B cell (primary cell): ENCODE data around the gene NTRK2. TPM values are rescaled to one million over a fixed set of nuclear protein-coding genes. Genes with fewer than 3 reads are reported as not detected.

Experiments
- ATAC-seq: fragments of 200-7000 bp; cut with Tn5 transposase; one replicate; pipeline ENCODE4 v1.10.0; 2021; ENCODE audit warnings: low read depth, mild to moderate bottlenecking, moderate number of reproducible peaks, moderate library complexity
- CTCF ChIA-PET: fragments of 350-600 bp; sonication (Branson Sonifier 250); formaldehyde crosslinking; loops from one replicate; lab custom pipeline; 2021; ENCODE audit warnings: antibody characterized with exemption, inconsistent platforms; lab: Charles Lee
- POLR2A ChIA-PET: fragments of 350-600 bp; sonication (Branson Sonifier 250); formaldehyde crosslinking; loops from one replicate; lab custom pipeline; 2021; ENCODE audit warnings: antibody characterized with exemption; lab: Charles Lee
- DNase-seq: peaks from one replicate; pipeline ENCODE4 v3.0.0; 2013
- H2AFZ ChIP-seq: 2 replicates; pipeline ENCODE4 v1.6.1; 2012; ENCODE audit warnings: mild to moderate bottlenecking, low read depth, low read length; ENCODE audit not compliant: insufficient read depth, poor library complexity, severe bottlenecking
- H3K27ac ChIP-seq, 2 donors: 1 replicate in 1 of 2; 2 replicates in 1 of 2; pipeline ENCODE4 v1.5.1; 2012 to 2013; ENCODE audit warnings: low read length in 2 of 2, mild to moderate bottlenecking in 2 of 2, moderate library complexity in 1 of 2
- H3K27me3 ChIP-seq, 4 experiments: fragments of 200-600 bp in 1 of 4; sonication (generic) in 1 of 4; replicated peaks in 1 of 4; 1 replicate in 2 of 4; 2 replicates in 2 of 4; pipeline versions ENCODE4 v1.6.1 to v1.7.0; 2013 to 2016; ENCODE audit warnings: low read length in 3 of 4, mild to moderate bottlenecking in 2 of 4, mixed read lengths in 1 of 4, moderate library complexity in 1 of 4; ENCODE audit not compliant: insufficient read depth in 4 of 4, control insufficient read depth in 3 of 4; ENCODE audit errors: control extremely low read depth in 1 of 4
- H3K36me3 ChIP-seq, 2 experiments: replicated peaks in 1 of 2; 1 replicate in 1 of 2; 2 replicates in 1 of 2; pipeline versions ENCODE4 v1.6.1 to v1.7.1; 2013; ENCODE audit warnings: low read length in 1 of 2; ENCODE audit not compliant: insufficient read depth in 2 of 2, control insufficient read depth in 1 of 2; ENCODE audit errors: control extremely low read depth in 1 of 2, extremely low read depth in 1 of 2
- H3K4me1 ChIP-seq, 2 donors: fragments of 200-600 bp in 1 of 2; sonication (generic) in 1 of 2; 1 replicate in 1 of 2; 2 replicates in 1 of 2; pipeline versions ENCODE4 v1.5.1 to v1.6.1; 2013 to 2017; ENCODE audit warnings: low read length in 2 of 2; ENCODE audit not compliant: control insufficient read depth in 2 of 2, insufficient read depth in 2 of 2
- H3K4me2 ChIP-seq: replicated peaks from 2 replicates; pipeline ENCODE3; 2012; ENCODE audit warnings: mild to moderate bottlenecking, low read depth, low read length; ENCODE audit not compliant: poor library complexity, severe bottlenecking
- H3K4me3 ChIP-seq, 5 experiments: fragments of 200-600 bp in 1 of 5; sonication (generic) in 1 of 5; 1 replicate in 3 of 5; 2 replicates in 2 of 5; pipeline versions ENCODE4 v1.5.1 to v1.7.0; 2011 to 2016; ENCODE audit warnings: low read length in 4 of 5, mild to moderate bottlenecking in 4 of 5, low read depth in 2 of 5, control low read depth in 1 of 5, moderate library complexity in 1 of 5; ENCODE audit not compliant: insufficient read depth in 1 of 5; ENCODE audit errors: control extremely low read depth in 1 of 5, extremely low read depth in 1 of 5
- H3K79me2 ChIP-seq: fragments of 200-600 bp; sonication (generic); one replicate; pipeline ENCODE4 v1.6.0; 2016; ENCODE audit warnings: low read length; ENCODE audit not compliant: control insufficient read depth, insufficient read depth
- H3K9ac ChIP-seq: fragments of 200-600 bp; sonication (generic); 2 replicates; pipeline ENCODE4 v1.6.1; 2017; ENCODE audit warnings: mild to moderate bottlenecking, low read length, moderate library complexity
- H3K9me3 ChIP-seq, 3 donors: one replicate each; pipeline versions ENCODE4 v1.6.1 to v1.7.1; 2013; ENCODE audit warnings: low read length in 2 of 3; ENCODE audit not compliant: control insufficient read depth in 2 of 3, insufficient read depth in 1 of 3; ENCODE audit errors: control extremely low read depth in 1 of 3
- H4K20me1 ChIP-seq: 2 replicates; pipeline ENCODE4 v1.6.0; 2012; ENCODE audit warnings: mild to moderate bottlenecking, low read length; ENCODE audit not compliant: insufficient read depth, control insufficient read depth, poor library complexity, severe bottlenecking
- H3K27ac Mint-ChIP-seq: one replicate; pipeline ENCODE4 v1.8.0; 2021; ENCODE audit warnings: mixed read lengths
- H3K27me3 Mint-ChIP-seq: one replicate; pipeline ENCODE4 v1.8.0; 2021; ENCODE audit warnings: mixed read lengths
- H3K4me1 Mint-ChIP-seq: one replicate; pipeline ENCODE4 v1.8.0; 2021; ENCODE audit warnings: mixed read lengths
- H3K4me3 Mint-ChIP-seq: one replicate; pipeline ENCODE4 v1.8.0; 2021; ENCODE audit warnings: mixed read lengths
- H3K9me3 Mint-ChIP-seq: one replicate; pipeline ENCODE4 v1.8.0; 2022; ENCODE audit warnings: mixed read lengths; ENCODE audit not compliant: insufficient read depth
- EZH2 ChIP-seq: IDR thresholded peaks from 2 replicates; pipeline ENCODE4 v1.6.1; 2012; ENCODE audit warnings: borderline replicate concordance, low read depth, mild to moderate bottlenecking, moderate library complexity, low read length; ENCODE audit not compliant: insufficient read depth, poor library complexity, severe bottlenecking
- WGBS: methylation state at CpG from one replicate; pipeline ENCODE4 v1.1.5; 2013; ENCODE audit warnings: missing lambda C conversion rate; ENCODE audit not compliant: insufficient coverage; 5-methylcytosine and 5-hydroxymethylcytosine counted together
- intact Hi-C: fragments of 100-400 bp; cut with micrococcal nuclease; formaldehyde crosslinking; loops from one replicate; pipeline ENCODE4 v1.10.0; 2022
- polyA plus RNA-seq: library from polyadenylated mRNA; depleted of rRNA; stranded (reverse); fragments of >200 nt; gene quantifications from 2 replicates; pipeline ENCODE4 v1.2.3, GENCODE V29; 2012
- total RNA-seq, 2 donors: library from RNA; stranded (reverse); fragments of 120-200 nt in 1 of 2; gene quantifications; 1 replicate in 1 of 2; 2 replicates in 1 of 2; pipeline versions ENCODE4 v1.2.3 to v1.2.4, GENCODE V29; 2013 to 2022
- TF ChIP-seq, protein P1 (sequence below): fragments of 200-600 bp; IDR thresholded peaks from one replicate; pipeline ENCODE4 v1.8.0; 2022; ENCODE audit warnings: antibody characterized with exemption, mild to moderate bottlenecking

The NTRK2 gene
- total and polyA plus RNA-seq, 2 donors (not counting 1 experiment from before 2014, with no cell fraction given): 0.03 to 0.10 TPM

DNA sequence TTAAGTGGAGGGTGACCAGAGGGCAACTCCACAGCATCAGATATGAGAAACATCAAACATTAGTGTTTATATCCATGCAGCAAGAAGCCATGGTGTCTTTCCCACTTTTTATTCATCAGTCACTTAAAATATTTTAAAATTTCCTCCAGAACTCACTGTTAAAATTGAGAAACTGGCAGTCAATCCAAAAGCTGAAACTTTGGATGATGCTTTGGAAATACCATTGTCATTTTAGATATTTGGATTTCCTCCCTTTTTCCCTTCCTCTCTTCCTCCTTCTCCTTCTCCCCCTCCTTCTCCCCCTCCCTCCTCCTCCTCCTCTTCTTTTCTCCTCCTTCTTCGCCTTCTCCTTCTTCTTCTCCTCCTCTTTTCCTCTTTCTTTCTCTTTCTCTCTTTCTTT lies 33.1 kb upstream of the NTRK2 start:
- H3K4me1 ChIP-seq: no peaks in the 10 kb centered on the region
- ChIA-PET CTCF (no interaction called here), POLR2A (no interaction called here)
- DNase-seq (no peak), ATAC-seq (no peak)
- no peaks in the 10 kb centered on the region for H3K27me3 ChIP-seq
- intact Hi-C loops: no loop called here
- no peak overlapping the region for H3K27ac ChIP-seq
- no peak overlapping the region for H3K27ac Mint-ChIP-seq
- H3K4me2 ChIP-seq: no peak overlapping the region
- TF ChIP-seq EZH2: no peak
- TF ChIP-seq, protein P1, sequence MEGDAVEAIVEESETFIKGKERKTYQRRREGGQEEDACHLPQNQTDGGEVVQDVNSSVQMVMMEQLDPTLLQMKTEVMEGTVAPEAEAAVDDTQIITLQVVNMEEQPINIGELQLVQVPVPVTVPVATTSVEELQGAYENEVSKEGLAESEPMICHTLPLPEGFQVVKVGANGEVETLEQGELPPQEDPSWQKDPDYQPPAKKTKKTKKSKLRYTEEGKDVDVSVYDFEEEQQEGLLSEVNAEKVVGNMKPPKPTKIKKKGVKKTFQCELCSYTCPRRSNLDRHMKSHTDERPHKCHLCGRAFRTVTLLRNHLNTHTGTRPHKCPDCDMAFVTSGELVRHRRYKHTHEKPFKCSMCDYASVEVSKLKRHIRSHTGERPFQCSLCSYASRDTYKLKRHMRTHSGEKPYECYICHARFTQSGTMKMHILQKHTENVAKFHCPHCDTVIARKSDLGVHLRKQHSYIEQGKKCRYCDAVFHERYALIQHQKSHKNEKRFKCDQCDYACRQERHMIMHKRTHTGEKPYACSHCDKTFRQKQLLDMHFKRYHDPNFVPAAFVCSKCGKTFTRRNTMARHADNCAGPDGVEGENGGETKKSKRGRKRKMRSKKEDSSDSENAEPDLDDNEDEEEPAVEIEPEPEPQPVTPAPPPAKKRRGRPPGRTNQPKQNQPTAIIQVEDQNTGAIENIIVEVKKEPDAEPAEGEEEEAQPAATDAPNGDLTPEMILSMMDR: no peak
- no peaks in the 10 kb centered on the region for H3K79me2 ChIP-seq
- no peak overlapping the region for H3K4me3 ChIP-seq
- 75% methylated on average over 1 of the region's 1 CpG for WGBS
- H3K4me1 Mint-ChIP-seq: no peaks in the 10 kb centered on the region
- no peaks in the 10 kb centered on the region for H4K20me1 ChIP-seq
- H2AFZ ChIP-seq: no peak overlapping the region
- peaks cover 7% of the 10 kb centered on the region for H3K9me3 Mint-ChIP-seq
- no peak overlapping the region for H3K9ac ChIP-seq
- peaks cover 0 to 6% (median 0%) of the 10 kb centered on the region in 3 donors for H3K9me3 ChIP-seq
- H3K4me3 Mint-ChIP-seq: no peak overlapping the region
- H3K27me3 Mint-ChIP-seq: no peaks in the 10 kb centered on the region
- no peaks in the 10 kb centered on the region for H3K36me3 ChIP-seq

DNA sequence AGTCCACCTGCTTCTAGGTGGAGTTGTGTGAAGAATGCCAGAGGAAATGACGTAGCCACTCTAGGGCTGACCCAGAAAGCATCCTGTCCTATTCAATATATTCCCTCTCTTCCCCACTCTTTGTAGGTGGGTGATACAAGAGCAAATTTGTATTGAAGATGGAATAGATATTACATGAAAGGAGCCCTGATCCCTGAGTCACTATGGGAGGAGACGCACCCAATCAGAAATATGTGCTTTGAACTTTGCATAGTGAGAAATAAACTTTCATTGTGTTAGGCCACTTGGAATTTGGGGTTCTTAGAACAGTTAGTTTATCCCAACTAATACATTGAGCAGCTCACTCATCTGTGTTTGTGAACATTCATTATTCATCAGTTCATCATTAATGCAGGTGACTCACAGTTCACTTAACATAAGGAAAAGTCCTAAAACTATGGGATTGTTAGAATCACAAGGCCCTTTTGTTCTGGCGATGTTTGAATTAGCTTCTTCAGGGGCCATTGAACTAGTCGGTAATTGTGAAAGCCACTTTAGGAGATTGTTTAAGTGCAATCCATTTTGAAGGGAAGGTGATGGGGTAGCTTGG lies 26.9 kb upstream of the NTRK2 start:
- Histone ChIP-seq H3K4me1 (no peaks in the 10 kb centered on the region), H3K79me2 (no peaks in the 10 kb centered on the region), H3K27ac (no peak overlapping the region), H2AFZ (no peak overlapping the region), H3K4me3 (no peak overlapping the region), H3K9ac (no peak overlapping the region), H3K9me3 (peaks cover 0 to 6% (median 0%) of the 10 kb centered on the region in 3 donors), H3K4me2 (no peak overlapping the region), H3K27me3 (no peaks in the 10 kb centered on the region), H4K20me1 (no peaks in the 10 kb centered on the region), H3K36me3 (no peaks in the 10 kb centered on the region)
- Mint-ChIP-seq H3K4me1 (no peaks in the 10 kb centered on the region), H3K27me3 (no peaks in the 10 kb centered on the region), H3K9me3 (peaks cover 12% of the 10 kb centered on the region), H3K4me3 (no peak overlapping the region), H3K27ac (no peak overlapping the region)
- ATAC-seq: no peak
- intact Hi-C loops: no loop called here
- ChIA-PET POLR2A (no interaction called here), CTCF (no interaction called here)
- no peak for DNase-seq
- TF ChIP-seq, protein P1: no peak
- no peak for TF ChIP-seq EZH2
- 94% methylated on average over 2 of the region's 4 CpGs for WGBS
